OCI-LY3 (cell line): ENCODE results near the gene EIF4G1.
"Not testable (repeated sequence)": the region's sequence is repeated elsewhere in the genome, so short reads cannot be mapped to it uniquely, and the experiment has no call there.

ENCODE experiments used
- EZH2phosphoT487 ChIP-seq: fragments of 200-600 bp; shearing (Covaris generic); IDR thresholded peaks from 2 replicates; pipeline ENCODE4 v1.6.1; 2018; ENCODE audit warnings: antibody characterized with exemption, mixed run types, low read depth
- TF ChIP-seq, protein P1 (sequence below): fragments of 200-600, 300-600 bp; sonication (generic); IDR thresholded peaks from 2 replicates; pipeline ENCODE4 v1.5.1; 2014; ENCODE audit warnings: antibody characterized with exemption, low read length, low read depth

DNA sequence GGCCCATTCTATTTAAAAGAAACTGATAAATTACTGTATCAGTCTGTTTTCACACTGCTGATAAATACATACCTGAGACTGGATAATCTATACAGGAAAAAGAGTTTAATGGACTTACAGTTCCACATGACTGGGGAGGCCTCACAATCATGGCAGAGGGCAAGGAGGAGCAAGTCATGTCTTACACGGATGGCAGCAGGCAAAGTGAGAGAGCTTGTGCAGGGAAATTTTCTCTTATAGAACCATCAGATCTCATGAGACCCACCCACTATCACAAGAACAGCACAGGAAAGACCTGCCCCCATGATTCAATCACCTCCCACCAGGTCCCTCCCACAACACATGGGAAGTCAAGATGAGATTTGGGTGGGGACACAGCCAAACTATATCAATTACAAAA lies 47.2 kb upstream of the EIF4G1 start:
- TF ChIP-seq, protein P1, sequence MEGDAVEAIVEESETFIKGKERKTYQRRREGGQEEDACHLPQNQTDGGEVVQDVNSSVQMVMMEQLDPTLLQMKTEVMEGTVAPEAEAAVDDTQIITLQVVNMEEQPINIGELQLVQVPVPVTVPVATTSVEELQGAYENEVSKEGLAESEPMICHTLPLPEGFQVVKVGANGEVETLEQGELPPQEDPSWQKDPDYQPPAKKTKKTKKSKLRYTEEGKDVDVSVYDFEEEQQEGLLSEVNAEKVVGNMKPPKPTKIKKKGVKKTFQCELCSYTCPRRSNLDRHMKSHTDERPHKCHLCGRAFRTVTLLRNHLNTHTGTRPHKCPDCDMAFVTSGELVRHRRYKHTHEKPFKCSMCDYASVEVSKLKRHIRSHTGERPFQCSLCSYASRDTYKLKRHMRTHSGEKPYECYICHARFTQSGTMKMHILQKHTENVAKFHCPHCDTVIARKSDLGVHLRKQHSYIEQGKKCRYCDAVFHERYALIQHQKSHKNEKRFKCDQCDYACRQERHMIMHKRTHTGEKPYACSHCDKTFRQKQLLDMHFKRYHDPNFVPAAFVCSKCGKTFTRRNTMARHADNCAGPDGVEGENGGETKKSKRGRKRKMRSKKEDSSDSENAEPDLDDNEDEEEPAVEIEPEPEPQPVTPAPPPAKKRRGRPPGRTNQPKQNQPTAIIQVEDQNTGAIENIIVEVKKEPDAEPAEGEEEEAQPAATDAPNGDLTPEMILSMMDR, result not testable (repeated sequence)
- not testable (repeated sequence) for TF ChIP-seq EZH2phosphoT487
